RWPE1 (cell line): ENCODE results near the gene LNPEP.

ENCODE experiments used
- CTCF ChIA-PET: fragments of 350-600 bp; sonication (Branson Sonifier 250); formaldehyde crosslinking; extraction: SDS; loops from one replicate; lab custom pipeline; 2021; lab: Yijun Ruan, JAX
- POLR2A ChIA-PET: fragments of 400-600 bp; formaldehyde crosslinking; extraction: SDS; loops from one replicate; lab custom pipeline; 2020; ENCODE audit warnings: antibody characterized with exemption; ENCODE audit not compliant: low non-redundant PET; lab: Yijun Ruan, JAX
- DNase-seq: peaks from one replicate; pipeline ENCODE4 v3.0.0; 2012; ENCODE audit warnings: low spot score
- H3K27ac ChIP-seq: fragments of 450-650 bp; 2 replicates; pipeline ENCODE4 v1.5.1; 2017
- TF ChIP-seq, protein P1 (sequence below): fragments of 450-650 bp; conservative IDR thresholded peaks from 2 replicates; pipeline ENCODE4 v1.5.1; 2017; ENCODE audit warnings: low read depth, mild to moderate bottlenecking

The LNPEP gene

DNA sequence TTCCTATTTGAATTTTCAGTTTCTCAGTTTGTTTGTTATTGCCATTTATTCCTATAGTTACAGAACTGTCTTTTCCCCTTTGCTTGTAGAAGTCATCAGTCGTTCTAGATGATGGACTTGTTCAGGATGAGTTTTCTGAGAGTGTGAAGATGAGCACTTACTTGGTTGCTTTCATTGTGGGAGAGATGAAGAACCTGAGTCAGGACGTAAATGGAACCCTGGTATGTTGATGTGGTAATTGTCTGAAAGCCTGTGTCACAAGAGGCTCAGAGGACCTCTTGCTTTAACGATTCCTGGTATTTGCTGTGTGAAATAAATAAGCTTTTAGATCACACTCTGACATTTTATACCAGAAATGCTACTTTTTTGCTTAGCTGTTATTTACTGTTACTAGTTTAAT is 50.6 kb downstream of the LNPEP start:
- ChIA-PET POLR2A (no interaction called here), CTCF (no interaction called here)
- TF ChIP-seq, protein P1, sequence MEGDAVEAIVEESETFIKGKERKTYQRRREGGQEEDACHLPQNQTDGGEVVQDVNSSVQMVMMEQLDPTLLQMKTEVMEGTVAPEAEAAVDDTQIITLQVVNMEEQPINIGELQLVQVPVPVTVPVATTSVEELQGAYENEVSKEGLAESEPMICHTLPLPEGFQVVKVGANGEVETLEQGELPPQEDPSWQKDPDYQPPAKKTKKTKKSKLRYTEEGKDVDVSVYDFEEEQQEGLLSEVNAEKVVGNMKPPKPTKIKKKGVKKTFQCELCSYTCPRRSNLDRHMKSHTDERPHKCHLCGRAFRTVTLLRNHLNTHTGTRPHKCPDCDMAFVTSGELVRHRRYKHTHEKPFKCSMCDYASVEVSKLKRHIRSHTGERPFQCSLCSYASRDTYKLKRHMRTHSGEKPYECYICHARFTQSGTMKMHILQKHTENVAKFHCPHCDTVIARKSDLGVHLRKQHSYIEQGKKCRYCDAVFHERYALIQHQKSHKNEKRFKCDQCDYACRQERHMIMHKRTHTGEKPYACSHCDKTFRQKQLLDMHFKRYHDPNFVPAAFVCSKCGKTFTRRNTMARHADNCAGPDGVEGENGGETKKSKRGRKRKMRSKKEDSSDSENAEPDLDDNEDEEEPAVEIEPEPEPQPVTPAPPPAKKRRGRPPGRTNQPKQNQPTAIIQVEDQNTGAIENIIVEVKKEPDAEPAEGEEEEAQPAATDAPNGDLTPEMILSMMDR, result no peak
- no peak overlapping the region for H3K27ac ChIP-seq
- no peak for DNase-seq

DNA sequence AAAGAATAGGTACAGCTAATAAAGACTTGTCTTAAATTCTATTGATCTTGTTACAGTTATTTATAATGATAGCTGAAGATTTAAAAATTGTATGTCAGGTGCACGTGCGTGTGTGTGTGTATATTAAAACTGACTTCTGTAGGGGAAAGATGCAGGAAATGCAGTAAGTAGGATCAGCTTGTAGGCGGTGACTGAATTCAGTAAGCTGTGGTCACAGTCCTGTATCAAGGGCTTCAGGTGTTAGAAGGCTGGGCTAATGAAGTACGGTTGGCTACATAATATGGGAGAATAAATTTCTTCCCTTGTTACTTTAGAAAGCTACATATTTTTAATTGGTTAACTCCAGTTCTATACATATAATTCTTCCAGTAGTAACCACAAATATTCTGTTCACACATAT is 54.2 kb downstream of the LNPEP start:
- POLR2A ChIA-PET, result no interaction called here
- TF ChIP-seq, protein P1, result no peak
- no peak overlapping the region for H3K27ac ChIP-seq
- DNase-seq, result no peak
- CTCF ChIA-PET, result interaction anchor here (1.3 kb wide), 1 partner anchor 24 kb away, joined by 3 read pairs; no protein-coding TSS in a partner anchor

DNA sequence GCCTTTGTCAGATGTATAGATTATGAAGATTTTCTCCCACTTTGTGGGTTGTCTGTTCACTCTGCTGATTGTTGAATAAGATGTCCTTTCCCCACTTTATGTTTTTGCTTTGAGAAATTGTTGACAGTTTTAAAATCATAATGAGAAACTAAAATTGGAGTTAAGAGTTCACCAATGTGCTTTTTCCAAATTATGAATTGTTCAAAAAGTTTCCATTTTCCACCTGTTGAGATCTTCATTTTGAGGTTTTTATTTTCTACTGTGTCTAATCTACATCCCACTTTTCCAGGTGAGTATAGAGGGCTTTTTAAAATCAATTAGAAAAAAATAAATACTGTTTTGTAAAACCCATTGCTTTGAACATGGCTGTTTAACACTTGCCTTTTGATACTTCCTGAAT is 55.8 kb downstream of the LNPEP start:
- TF ChIP-seq, protein P1, result no peak
- ChIA-PET POLR2A (no interaction called here), CTCF (no interaction called here)
- DNase-seq, result no peak
- no peak overlapping the region for H3K27ac ChIP-seq

DNA sequence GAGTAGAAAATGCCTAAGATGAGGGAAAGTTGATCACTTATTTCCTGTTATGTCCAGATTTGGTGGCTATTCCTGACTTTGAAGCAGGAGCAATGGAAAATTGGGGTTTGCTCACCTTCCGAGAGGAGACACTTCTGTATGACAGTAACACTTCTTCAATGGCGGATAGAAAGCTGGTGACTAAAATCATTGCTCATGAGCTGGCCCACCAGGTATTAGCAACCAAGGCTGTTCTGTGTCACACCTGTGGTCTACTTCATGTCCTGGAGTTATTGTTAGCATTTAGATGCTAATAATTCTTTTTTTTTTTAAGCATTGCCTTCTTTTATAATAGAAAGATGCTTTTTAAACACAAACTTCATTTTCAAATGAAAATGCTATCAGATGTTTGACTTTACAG is 57.9 kb downstream of the LNPEP start:
- CTCF ChIA-PET, result interaction anchor here (0.6 kb wide), 1 partner anchor 10 kb away, joined by 3 read pairs; no protein-coding TSS in a partner anchor
- no peak for DNase-seq
- TF ChIP-seq, protein P1, result no peak
- no peak overlapping the region for H3K27ac ChIP-seq
- POLR2A ChIA-PET, result no interaction called here

DNA sequence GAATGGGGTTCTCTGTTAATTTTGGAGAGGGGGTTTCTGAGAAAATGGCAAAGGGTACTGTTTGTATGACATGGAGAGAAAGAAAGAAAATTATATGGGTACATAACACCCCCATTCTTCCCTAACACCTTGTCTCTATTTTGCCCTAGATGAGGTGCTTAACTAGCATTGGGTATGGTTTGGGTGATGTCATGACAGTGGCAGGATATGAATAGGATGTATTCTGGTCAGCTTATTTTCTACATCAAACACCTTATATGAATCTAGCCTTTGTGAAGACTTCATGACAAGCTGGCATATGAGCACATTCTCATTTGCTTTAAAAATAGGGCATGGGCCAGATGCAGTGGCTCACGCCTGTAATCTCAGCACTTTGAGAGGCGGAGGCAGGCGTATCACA is 58.6 kb downstream of the LNPEP start:
- no peak for DNase-seq
- CTCF ChIA-PET, result interaction anchor here (0.6 to 0.8 kb wide), 4 partner anchors 9 to 231 kb away, joined by 3 read pairs; no protein-coding TSS in a partner anchor
- POLR2A ChIA-PET, result no interaction called here
- TF ChIP-seq, protein P1, result no peak
- H3K27ac ChIP-seq, result no peak overlapping the region

DNA sequence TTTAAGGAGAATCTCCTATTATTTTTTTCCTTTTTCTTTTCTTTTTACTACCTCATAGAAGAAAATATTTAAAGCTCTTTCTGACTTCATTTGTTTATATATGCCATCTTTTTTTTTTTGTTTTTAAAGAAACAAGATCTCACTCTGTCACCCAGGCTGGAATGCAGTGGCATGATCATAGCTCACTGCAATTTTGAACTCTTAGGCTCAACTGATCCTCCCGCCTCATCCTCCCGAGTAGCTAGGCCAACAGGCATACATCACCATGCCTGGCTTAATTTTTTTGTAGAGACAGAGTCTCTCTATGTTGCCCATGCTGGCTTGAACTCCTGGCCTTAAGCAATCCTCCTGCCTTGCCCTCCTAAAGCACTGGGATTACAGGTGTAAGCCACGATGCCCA is 59.5 kb downstream of the LNPEP start:
- ChIA-PET POLR2A (no interaction called here), CTCF (no interaction called here)
- H3K27ac ChIP-seq, result no peak overlapping the region
- TF ChIP-seq, protein P1, result no peak
- no peak for DNase-seq
